Colon (tissue), 2 donors: Measurements from ENCODE around the gene BCL7A.
A peak's percentile ranks its signal among the peaks of the same experiment; 100 is the strongest.
"Not testable (repeated sequence)": the region's sequence is repeated elsewhere in the genome, so short reads cannot be mapped to it uniquely, and the experiment has no call there.

Experiments
- FAIRE-seq: peaks from 2 replicates; lab custom pipeline; 2012; peaks lifted over from hg19 to GRCh38; lab: Jason Lieb, UNC
- donor health status: control.
- donor health status: control.

BCL7A gene

GRCh38 chr12:122094735-122095631 lies 73.3 kb downstream of the BCL7A start:
- FAIRE-seq = no peak

- no peak for FAIRE-seq
Measured at GRCh38 chr12:122096014-122096413, 74.3 kb downstream of the BCL7A start.

- no peak for FAIRE-seq
Measured at GRCh38 chr12:122096591-122097149, 75.0 kb downstream of the BCL7A start.

- FAIRE-seq = no peak
Measured at GRCh38 chr12:122097584-122097926, 75.9 kb downstream of the BCL7A start.

- no peak for FAIRE-seq
Measured at GRCh38 chr12:122097927-122098756, 76.5 kb downstream of the BCL7A start.

GRCh38 chr12:122099280-122099749 lies 77.6 kb downstream of the BCL7A start:
- FAIRE-seq = no peak

GRCh38 chr12:122099856-122100255 lies 78.2 kb downstream of the BCL7A start:
- FAIRE-seq = no peak

- FAIRE-seq = no peak
Measured at GRCh38 chr12:122100568-122100967, 78.9 kb downstream of the BCL7A start.

- FAIRE-seq = no peak
Measured at GRCh38 chr12:122102331-122102730, 80.6 kb downstream of the BCL7A start.

GRCh38 chr12:122104844-122105243 lies 83.2 kb downstream of the BCL7A start:
- no peak for FAIRE-seq

- not testable (repeated sequence) for FAIRE-seq
Measured at GRCh38 chr12:122105496-122105895, 83.8 kb downstream of the BCL7A start.

- no peak for FAIRE-seq
Measured at GRCh38 chr12:122106843-122107242, 85.2 kb downstream of the BCL7A start.

- no peak for FAIRE-seq
Measured at GRCh38 chr12:122107261-122107660, 85.6 kb downstream of the BCL7A start.

- FAIRE-seq = peak; percentile 87
Measured at GRCh38 chr12:122111089-122111641, 89.5 kb downstream of the BCL7A start.
